Muscle of leg (tissue), 16 donors: ENCODE results near the gene KRT85. TPM values are rescaled to one million over a fixed set of nuclear protein-coding genes. Genes with fewer than 3 reads are reported as not detected.
A peak's percentile ranks its signal among the peaks of the same experiment; 100 is the strongest.
"Not testable (repeated sequence)": the region's sequence is repeated elsewhere in the genome, so short reads cannot be mapped to it uniquely, and the experiment has no call there.

ENCODE experiments used
- DNase-seq: peaks from one replicate; pipeline ENCODE4 v3.0.0; 2013
- H3K27ac ChIP-seq: one replicate; pipeline ENCODE4 v1.5.1; 2013; ENCODE audit warnings: mild to moderate bottlenecking, low read length, control low read depth
- H3K27me3 ChIP-seq: one replicate; pipeline ENCODE4 v1.6.1; 2013; ENCODE audit warnings: low read length; ENCODE audit not compliant: control insufficient read depth, insufficient read depth
- H3K36me3 ChIP-seq: one replicate; pipeline ENCODE4 v1.6.1; 2013; ENCODE audit warnings: low read length; ENCODE audit not compliant: control insufficient read depth, insufficient read depth
- H3K4me1 ChIP-seq: one replicate; pipeline ENCODE4 v1.6.1; 2013; ENCODE audit warnings: low read length; ENCODE audit not compliant: control insufficient read depth, insufficient read depth
- H3K4me3 ChIP-seq: one replicate; pipeline ENCODE4 v1.5.1; 2013; ENCODE audit warnings: low read length, control low read depth
- H3K9me3 ChIP-seq: replicated peaks from 2 replicates; pipeline ENCODE4 v1.6.1; 2013; ENCODE audit warnings: low read depth, low read length; ENCODE audit not compliant: control insufficient read depth
- WGBS: methylation state at CpG from one replicate; pipeline ENCODE4 v1.1.5; 2013; ENCODE audit warnings: missing lambda C conversion rate; ENCODE audit not compliant: insufficient coverage; 5-methylcytosine and 5-hydroxymethylcytosine counted together
- long read RNA-seq, 11 donors: transcript quantifications; one replicate each; lab custom pipeline, GENCODE V29; 2026
- polyA plus RNA-seq, 8 donors: library from polyadenylated mRNA; unstranded; fragments of 120-200 nt; gene quantifications; one replicate each; pipeline versions ENCODE4 v1.2.1 to v1.2.3, GENCODE V29; 2013; ENCODE audit warnings: inconsistent platforms in 1 of 8, low replicate concordance in 1 of 8; ENCODE audit not compliant: insufficient read length in 8 of 8, insufficient read depth in 1 of 8
- total RNA-seq: library from RNA; stranded (reverse); fragments of 120-200 nt; gene quantifications from one replicate; pipeline ENCODE4 v1.2.4, GENCODE V29; 2013

Gene KRT85
- not detected for total RNA-seq
- polyA plus RNA-seq: not detected
- long read RNA-seq, donor 1: 0 reads
- long read RNA-seq, donor 2: 0 reads
- long read RNA-seq, donor 3: 0 reads
- long read RNA-seq, donor 4: 0 reads
- long read RNA-seq, donor 5: 0 reads
- long read RNA-seq, donor 6: 0 reads
- long read RNA-seq, donor 7: 0 reads
- long read RNA-seq, donor 8: 0 reads
- long read RNA-seq, donor 9: 0 reads
- long read RNA-seq, donor 10: 0 reads
- long read RNA-seq, donor 11: 0 reads

GRCh38 chr12:52366738-52367485 lies at the start of gene KRT85:
TSS of gene KRT85 (minus strand) at chr12:52367481. CDS start at chr12:52367405, 76 bp downstream.
- WGBS: 75% methylated on average over 31 of the region's 42 CpGs
- Histone ChIP-seq H3K9me3 (no peaks in the 10 kb centered on the region), H3K27ac (no peak within 1 kb of the TSS), H3K4me1 (peaks cover 16% of the 10 kb centered on the region), H3K4me3 (no peak within 1 kb of the TSS), H3K27me3 (peaks cover 18% of the 10 kb centered on the region), H3K36me3 (no peaks in the 10 kb centered on the region)
- no peak for DNase-seq

- no peaks in the 10 kb centered on the region for H3K9me3 ChIP-seq
- H3K4me1 ChIP-seq: peaks cover 7% of the 10 kb centered on the region
- no peaks in the 10 kb centered on the region for H3K36me3 ChIP-seq
- H3K27me3 ChIP-seq: peaks cover 1% of the 10 kb centered on the region
- DNase-seq: no peak
- no peak overlapping the region for H3K4me3 ChIP-seq
- WGBS: no CpG with 5 or more reads among the region's 1 CpG
- peak overlapping the region; percentile 59 for H3K27ac ChIP-seq
Measured at GRCh38 chr12:52416795-52417194, 49.5 kb upstream of the KRT85 start.

GRCh38 chr12:52415870-52416750 lies 48.8 kb upstream of the KRT85 start:
- peak; percentile 73 for DNase-seq
- Histone ChIP-seq H3K9me3 (no peaks in the 10 kb centered on the region), H3K4me3 (no peak overlapping the region), H3K27me3 (no peaks in the 10 kb centered on the region), H3K27ac (peak overlapping the region; percentile 59), H3K4me1 (peaks cover 7% of the 10 kb centered on the region), H3K36me3 (no peaks in the 10 kb centered on the region)
- 69% methylated on average over 7 of the region's 10 CpGs for WGBS

- no peak overlapping the region for H3K27ac ChIP-seq
- no peak for DNase-seq
- 73% methylated on average over 4 of the region's 5 CpGs for WGBS
Measured at GRCh38 chr12:52414936-52415335, 47.7 kb upstream of the KRT85 start.

GRCh38 chr12:52413782-52414345 lies 46.6 kb upstream of the KRT85 start:
- H3K4me3 ChIP-seq: no peak overlapping the region
- no peak for DNase-seq
- peaks cover 7% of the 10 kb centered on the region for H3K4me1 ChIP-seq
- no peaks in the 10 kb centered on the region for H3K9me3 ChIP-seq
- WGBS: 70% methylated on average over 5 of the region's 8 CpGs
- H3K27me3 ChIP-seq: no peaks in the 10 kb centered on the region
- H3K36me3 ChIP-seq: no peaks in the 10 kb centered on the region
- H3K27ac ChIP-seq: no peak overlapping the region

More at GRCh38 chr12:52414936-52415335, 47.7 kb upstream of the KRT85 start:
- no peaks in the 10 kb centered on the region for H3K9me3 ChIP-seq
- no peak overlapping the region for H3K4me3 ChIP-seq
- H3K36me3 ChIP-seq: no peaks in the 10 kb centered on the region
- no peaks in the 10 kb centered on the region for H3K27me3 ChIP-seq
- H3K4me1 ChIP-seq: peaks cover 7% of the 10 kb centered on the region

GRCh38 chr12:52413202-52413601 lies 45.9 kb upstream of the KRT85 start:
- Histone ChIP-seq H3K27me3 (no peaks in the 10 kb centered on the region), H3K4me3 (no peak overlapping the region), H3K36me3 (no peaks in the 10 kb centered on the region), H3K27ac (no peak overlapping the region), H3K9me3 (no peaks in the 10 kb centered on the region), H3K4me1 (peaks cover 7% of the 10 kb centered on the region)
- DNase-seq: no peak
- WGBS: 24% methylated on average over 2 of the region's 4 CpGs

- no peak overlapping the region for H3K4me3 ChIP-seq
- H3K36me3 ChIP-seq: no peaks in the 10 kb centered on the region
- no peaks in the 10 kb centered on the region for H3K27me3 ChIP-seq
- peaks cover 7% of the 10 kb centered on the region for H3K4me1 ChIP-seq
- no peak for DNase-seq
- H3K9me3 ChIP-seq: no peaks in the 10 kb centered on the region
- 100% methylated on average over 1 of the region's 10 CpGs for WGBS
- no peak overlapping the region for H3K27ac ChIP-seq
Measured at GRCh38 chr12:52411815-52412214, 44.5 kb upstream of the KRT85 start.

- not testable (repeated sequence) for H3K36me3 ChIP-seq, H3K27ac ChIP-seq, H3K4me3 ChIP-seq, DNase-seq, H3K4me1 ChIP-seq, H3K9me3 ChIP-seq, H3K27me3 ChIP-seq
- WGBS: no CpG with 5 or more reads among the region's 1 CpG
Measured at GRCh38 chr12:52410589-52411248, 43.4 kb upstream of the KRT85 start.

GRCh38 chr12:52407918-52408317 lies 40.6 kb upstream of the KRT85 start:
- Histone ChIP-seq H3K27me3 (peaks cover 2% of the 10 kb centered on the region), H3K27ac (no peak overlapping the region), H3K4me1 (no peaks in the 10 kb centered on the region), H3K9me3 (no peaks in the 10 kb centered on the region), H3K36me3 (no peaks in the 10 kb centered on the region), H3K4me3 (no peak overlapping the region)
- no peak for DNase-seq
- WGBS: 76% methylated on average over 5 of the region's 5 CpGs
